Measurements from ENCODE around the gene NELL1. TPM values are rescaled to one million over a fixed set of nuclear protein-coding genes. Genes with fewer than 3 reads are reported as not detected.

Gene NELL1
- total RNA-seq, 1 experiment from 2014 or later: not detected

DNA sequence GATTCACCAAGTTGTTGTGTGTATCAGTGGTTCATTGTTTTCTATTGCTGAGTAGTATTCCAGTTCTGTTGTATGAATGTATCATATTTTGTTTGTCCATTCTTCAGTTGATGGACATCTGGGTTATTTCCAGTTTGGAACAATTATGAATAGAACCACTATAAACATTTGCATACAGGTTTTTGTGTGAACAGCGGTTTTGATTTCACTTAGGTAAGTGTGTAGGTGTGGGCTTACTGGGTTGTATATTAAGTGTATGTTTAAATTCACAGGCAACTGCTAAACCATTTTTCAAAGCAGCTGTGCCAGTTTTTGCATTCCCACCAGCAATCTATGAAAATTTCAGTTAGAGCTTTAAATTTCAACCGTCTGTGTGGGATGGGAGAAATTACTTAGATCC is 217.8 kb downstream of the NELL1 start:
- Histone ChIP-seq H3K27me3 (ENCODE audit: low read length) (no peaks in the 10 kb centered on the region), H3K4me1 (ENCODE audit: insufficient read depth, low read length) (no peaks in the 10 kb centered on the region), H4K20me1 (ENCODE audit: low read length) (no peaks in the 10 kb centered on the region), H3K9ac (ENCODE audit: low read length) (no peak overlapping the region), H3F3A (ENCODE audit: low read length, unreplicated experiment) (no peaks in the 10 kb centered on the region), H3K4me2 (ENCODE audit: low read length) (no peak overlapping the region), H3K79me2 (ENCODE audit: low read length) (no peaks in the 10 kb centered on the region), H3K27ac (ENCODE audit: low read length) (no peak overlapping the region), H3K9me3 (ENCODE audit: low read length) (no peaks in the 10 kb centered on the region), H3K4me3 (ENCODE audit: low read length) (no peak overlapping the region), H3K9me2 (replicated peaks; ENCODE audit: low read length) (no peaks in the 10 kb centered on the region), H3K36me3 (ENCODE audit: low read depth, low read length) (no peaks in the 10 kb centered on the region), H2AFZ (ENCODE audit: low read length) (no peak overlapping the region)
- BruUV-seq (replicated peaks): no TSS peak
- intact Hi-C loops (cut with micrococcal nuclease): no loop called here
- ATAC-seq (no peak), DNase-seq (no peak)
- ChIA-PET CTCF (no interaction called here), POLR2A (ENCODE audit: unreplicated experiment) (no interaction called here)
- TF ChIP-seq, protein P1, sequence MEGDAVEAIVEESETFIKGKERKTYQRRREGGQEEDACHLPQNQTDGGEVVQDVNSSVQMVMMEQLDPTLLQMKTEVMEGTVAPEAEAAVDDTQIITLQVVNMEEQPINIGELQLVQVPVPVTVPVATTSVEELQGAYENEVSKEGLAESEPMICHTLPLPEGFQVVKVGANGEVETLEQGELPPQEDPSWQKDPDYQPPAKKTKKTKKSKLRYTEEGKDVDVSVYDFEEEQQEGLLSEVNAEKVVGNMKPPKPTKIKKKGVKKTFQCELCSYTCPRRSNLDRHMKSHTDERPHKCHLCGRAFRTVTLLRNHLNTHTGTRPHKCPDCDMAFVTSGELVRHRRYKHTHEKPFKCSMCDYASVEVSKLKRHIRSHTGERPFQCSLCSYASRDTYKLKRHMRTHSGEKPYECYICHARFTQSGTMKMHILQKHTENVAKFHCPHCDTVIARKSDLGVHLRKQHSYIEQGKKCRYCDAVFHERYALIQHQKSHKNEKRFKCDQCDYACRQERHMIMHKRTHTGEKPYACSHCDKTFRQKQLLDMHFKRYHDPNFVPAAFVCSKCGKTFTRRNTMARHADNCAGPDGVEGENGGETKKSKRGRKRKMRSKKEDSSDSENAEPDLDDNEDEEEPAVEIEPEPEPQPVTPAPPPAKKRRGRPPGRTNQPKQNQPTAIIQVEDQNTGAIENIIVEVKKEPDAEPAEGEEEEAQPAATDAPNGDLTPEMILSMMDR (conservative IDR thresholded peaks at IDR 0.05; ENCODE audit: low read depth, low read length): no peak
- TF ChIP-seq EZH2phosphoT487 (IDR thresholded peaks at IDR 0.05; ENCODE audit: borderline replicate concordance, low read length) (no peak), EZH2 (IDR thresholded peaks at IDR 0.05; ENCODE audit: low read length, unreplicated experiment) (no peak)

DNA sequence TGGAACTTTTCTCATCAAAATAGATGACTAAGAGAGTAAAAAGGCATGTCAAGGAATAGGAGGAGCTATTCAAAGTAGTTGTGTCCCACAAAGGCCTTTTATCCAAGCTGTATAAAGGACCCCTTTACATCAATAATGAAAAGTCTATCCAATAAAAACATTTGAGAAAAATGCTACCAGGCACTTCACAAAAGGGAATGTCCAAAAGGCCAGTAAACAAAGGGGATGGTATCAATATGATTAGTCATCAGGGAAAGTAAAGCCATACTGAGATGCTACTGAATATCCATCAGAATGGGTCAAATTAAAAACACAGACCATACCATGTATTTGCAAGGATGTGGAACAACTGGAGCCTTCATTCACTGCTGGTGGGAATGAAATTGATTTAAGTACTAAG is 224.9 kb downstream of the NELL1 start:
- Histone ChIP-seq H3K4me3 (ENCODE audit: low read length) (no peak overlapping the region), H3K27me3 (ENCODE audit: low read length) (no peaks in the 10 kb centered on the region), H3K4me2 (ENCODE audit: low read length) (no peak overlapping the region), H3K9ac (ENCODE audit: low read length) (no peak overlapping the region), H3K36me3 (ENCODE audit: low read depth, low read length) (no peaks in the 10 kb centered on the region), H3K4me1 (ENCODE audit: insufficient read depth, low read length) (no peaks in the 10 kb centered on the region), H3F3A (ENCODE audit: low read length, unreplicated experiment) (no peaks in the 10 kb centered on the region), H3K79me2 (ENCODE audit: low read length) (no peaks in the 10 kb centered on the region), H3K27ac (ENCODE audit: low read length) (no peak overlapping the region), H3K9me2 (replicated peaks; ENCODE audit: low read length) (no peaks in the 10 kb centered on the region), H4K20me1 (ENCODE audit: low read length) (no peaks in the 10 kb centered on the region), H3K9me3 (ENCODE audit: low read length) (no peaks in the 10 kb centered on the region), H2AFZ (ENCODE audit: low read length) (no peak overlapping the region)
- ATAC-seq: no peak
- TF ChIP-seq EZH2phosphoT487 (IDR thresholded peaks at IDR 0.05; ENCODE audit: borderline replicate concordance, low read length): no peak
- TF ChIP-seq EZH2 (IDR thresholded peaks at IDR 0.05; ENCODE audit: low read length, unreplicated experiment): no peak
- TF ChIP-seq, protein P1 (conservative IDR thresholded peaks at IDR 0.05; ENCODE audit: low read depth, low read length): no peak
- ChIA-PET CTCF (no interaction called here), POLR2A (ENCODE audit: unreplicated experiment) (no interaction called here)
- DNase-seq: no peak
- no TSS peak for BruUV-seq (replicated peaks)
- intact Hi-C loops (cut with micrococcal nuclease): no loop called here

DNA sequence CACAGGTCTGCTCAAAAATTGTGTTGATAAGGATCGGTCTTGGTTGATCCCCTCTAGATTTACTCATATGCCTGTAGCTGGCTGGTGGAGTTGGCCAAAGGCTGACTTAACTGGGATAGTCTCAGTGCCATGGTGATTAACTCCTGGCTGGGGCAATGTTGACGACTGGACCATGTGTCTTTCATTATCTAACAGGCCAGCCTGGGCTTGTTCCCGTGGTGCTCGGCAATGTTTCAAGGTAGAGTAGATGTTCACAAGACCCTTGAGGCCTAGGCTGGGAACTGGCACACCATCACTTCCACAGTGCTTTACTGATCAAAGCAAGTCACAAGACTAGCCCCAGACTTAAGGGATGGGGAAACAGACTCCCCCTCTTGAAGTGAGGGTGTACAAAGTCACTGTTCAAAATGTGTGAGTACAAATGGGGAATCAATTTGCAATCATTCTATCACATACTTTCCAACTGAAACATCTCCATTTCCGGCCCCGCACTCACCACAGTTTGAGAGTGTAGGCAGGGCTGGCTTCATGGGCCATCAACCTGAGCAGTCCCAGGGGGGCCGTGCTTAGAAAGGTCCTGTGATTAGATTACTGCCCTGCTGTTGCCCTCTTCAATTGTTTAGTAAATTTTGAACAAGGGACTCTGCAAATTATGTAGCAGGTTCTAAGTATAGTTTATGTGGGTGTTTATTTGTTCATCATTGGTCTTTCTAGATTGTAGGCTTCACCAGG is 240.8 kb downstream of the NELL1 start:
- no peak overlapping the region for H3K27ac ChIP-seq (ENCODE audit: low read length)
- H3K9me3 ChIP-seq (ENCODE audit: low read length): peaks cover 6% of the 10 kb centered on the region; the same call in 1 of the 2 replicates
- DNase-seq: no peak
- H3K36me3 ChIP-seq (ENCODE audit: low read depth, low read length): no peaks in the 10 kb centered on the region
- H3K27me3 ChIP-seq (ENCODE audit: low read length): no peaks in the 10 kb centered on the region
- no peaks in the 10 kb centered on the region for H4K20me1 ChIP-seq (ENCODE audit: low read length)
- H3K4me1 ChIP-seq (ENCODE audit: insufficient read depth, low read length): no peaks in the 10 kb centered on the region
- H3K4me3 ChIP-seq (ENCODE audit: low read length): no peak overlapping the region
- no peak overlapping the region for H3K4me2 ChIP-seq (ENCODE audit: low read length)
- POLR2A ChIA-PET (ENCODE audit: unreplicated experiment): no interaction called here
- TF ChIP-seq EZH2phosphoT487 (IDR thresholded peaks at IDR 0.05; ENCODE audit: borderline replicate concordance, low read length): no peak
- TF ChIP-seq EZH2 (IDR thresholded peaks at IDR 0.05; ENCODE audit: low read length, unreplicated experiment): no peak
- TF ChIP-seq, protein P1 (conservative IDR thresholded peaks at IDR 0.05; ENCODE audit: low read depth, low read length): no peak
- no peaks in the 10 kb centered on the region for H3K79me2 ChIP-seq (ENCODE audit: low read length)
- BruUV-seq (replicated peaks): no TSS peak
- CTCF ChIA-PET: no interaction called here
- H3K9me2 ChIP-seq (replicated peaks; ENCODE audit: low read length): no peaks in the 10 kb centered on the region
- H3F3A ChIP-seq (ENCODE audit: low read length, unreplicated experiment): no peaks in the 10 kb centered on the region
- H3K9ac ChIP-seq (ENCODE audit: low read length): no peak overlapping the region
- intact Hi-C loops (cut with micrococcal nuclease): no loop called here
- no peak for ATAC-seq
- H2AFZ ChIP-seq (ENCODE audit: low read length): no peak overlapping the region
